NCI-H2171 treated with DMSO at 0.1 percent for 48 hours (cell line): ENCODE results near the gene CYP51A1.
"Not testable (repeated sequence)": the region's sequence is repeated elsewhere in the genome, so short reads cannot be mapped to it uniquely, and the experiment has no call there.

Experiments
- DNase-seq: peaks from one replicate; lab custom pipeline; 2025; lab: John Stamatoyannopoulos, UW

The CYP51A1 gene

GRCh38 chr7:92131093-92131492, 3.2 kb downstream of the CYP51A1 start:
- DNase-seq, result no peak

DNA sequence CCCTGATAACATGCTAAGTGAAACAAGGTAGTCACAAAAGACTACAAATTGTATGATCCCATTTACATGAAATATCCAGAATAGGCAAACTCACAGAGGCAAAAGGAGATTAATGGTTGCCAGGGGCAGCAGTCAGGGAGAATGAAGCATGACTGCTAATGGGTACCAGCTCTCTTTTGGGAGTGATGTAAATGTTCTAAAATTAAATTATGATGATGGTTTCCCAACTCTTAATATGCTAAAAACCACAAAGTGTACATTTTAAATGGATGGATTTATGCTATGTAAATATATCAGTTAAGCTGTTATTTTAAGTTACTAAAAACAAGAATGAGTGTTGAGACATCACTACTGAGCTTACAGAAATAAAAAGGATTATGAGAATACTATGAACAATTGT, 12.6 kb downstream of the CYP51A1 start:
- DNase-seq, result no peak

DNA sequence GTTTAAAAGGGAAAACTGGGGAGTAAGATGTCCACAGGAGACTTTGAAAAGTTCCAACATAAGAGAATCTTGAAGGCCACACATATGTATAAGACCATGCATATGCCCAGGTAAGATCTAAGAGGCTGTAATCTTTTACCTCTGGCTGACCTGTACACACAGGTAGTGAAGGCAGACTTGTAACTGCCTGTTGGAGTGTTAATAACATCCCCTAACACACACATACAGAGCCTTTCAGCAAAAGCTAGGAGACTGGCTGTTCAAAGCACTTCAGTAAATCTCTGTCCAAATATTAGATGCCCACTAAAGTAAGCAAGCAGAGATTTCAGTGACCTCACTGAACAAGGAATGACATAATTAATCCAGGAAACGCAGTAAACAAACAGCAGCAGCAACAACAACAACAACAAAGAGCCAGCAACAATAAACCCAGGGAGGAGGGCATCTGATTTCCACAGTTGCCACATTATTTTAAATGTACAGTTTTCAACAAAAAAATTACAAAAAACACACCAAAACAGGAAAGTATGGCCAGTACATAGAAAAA, 15.0 kb downstream of the CYP51A1 start:
- DNase-seq, result no peak

DNA sequence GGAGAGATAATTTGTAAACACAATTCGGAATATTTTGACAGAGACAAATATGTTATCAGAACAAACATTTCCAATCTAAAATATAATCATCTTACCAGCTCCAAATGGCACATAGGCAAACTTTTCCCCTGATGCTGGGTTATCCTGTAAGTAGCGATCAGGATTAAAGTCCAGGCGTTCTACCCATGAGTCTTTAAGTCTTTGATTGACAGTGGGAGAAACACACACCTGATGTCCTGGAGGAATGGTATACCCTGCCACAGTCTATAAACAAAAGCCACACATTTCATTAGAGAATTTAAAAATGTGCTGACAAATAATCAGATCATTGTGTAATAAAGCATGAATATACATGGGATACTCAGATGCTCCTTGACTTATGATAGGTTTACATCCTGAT, 17.3 kb downstream of the CYP51A1 start:
- no peak for DNase-seq

DNA sequence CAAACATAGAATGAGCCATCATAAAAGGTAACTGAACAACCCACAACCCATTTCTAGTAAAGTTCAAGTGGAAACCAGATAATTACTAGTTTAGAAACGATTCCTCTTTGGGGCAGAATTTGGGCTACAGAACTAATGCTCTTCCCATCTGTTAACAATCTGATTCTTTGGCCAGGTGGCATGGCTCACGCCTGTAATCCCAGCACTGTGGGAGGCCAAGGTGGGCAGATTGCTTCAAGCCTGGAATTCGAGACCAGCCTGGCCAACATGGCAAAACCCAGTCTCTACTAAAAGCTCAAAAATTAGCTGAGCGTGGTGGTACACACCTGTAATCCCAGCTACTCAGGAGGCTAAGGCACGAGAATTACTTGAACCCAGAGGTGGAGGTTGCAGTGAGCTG, 18.5 kb downstream of the CYP51A1 start:
- DNase-seq, result peak; percentile 71

- no peak for DNase-seq
Measured at GRCh38 chr7:92110857-92111256, 23.4 kb downstream of the CYP51A1 start.

GRCh38 chr7:92108821-92109220, 25.5 kb downstream of the CYP51A1 start:
- DNase-seq, result no peak

- not testable (repeated sequence) for DNase-seq
Measured at GRCh38 chr7:92102862-92103261, 31.4 kb downstream of the CYP51A1 start.

DNA sequence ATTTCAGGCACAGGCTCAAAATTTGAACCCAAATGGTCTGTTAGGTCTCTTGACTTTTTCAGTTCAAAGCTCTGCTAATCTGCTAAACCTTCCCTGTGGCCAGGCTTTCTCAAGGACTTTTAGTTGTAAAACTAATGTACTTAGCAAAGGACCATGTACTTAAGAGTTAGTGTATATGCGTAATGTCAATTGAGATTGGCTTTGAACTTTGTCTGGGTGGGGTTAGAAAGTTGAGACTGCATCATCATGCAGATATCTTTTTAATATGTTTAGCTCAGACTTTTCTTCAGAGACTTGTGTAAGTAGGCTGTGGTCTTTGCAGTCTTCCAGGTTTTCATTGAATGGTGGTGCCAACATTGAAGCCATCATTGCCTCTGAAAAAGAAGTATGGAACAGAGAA, 33.7 kb downstream of the CYP51A1 start:
- no peak for DNase-seq

- no peak for DNase-seq
Measured at GRCh38 chr7:92095380-92095779, 38.9 kb downstream of the CYP51A1 start.

- DNase-seq, result no peak
Measured at GRCh38 chr7:92092210-92092609, 42.1 kb downstream of the CYP51A1 start.

- no peak for DNase-seq
Measured at GRCh38 chr7:92088266-92088665, 46.0 kb downstream of the CYP51A1 start.

- not testable (repeated sequence) for DNase-seq
Measured at GRCh38 chr7:92083922-92084321, 50.4 kb downstream of the CYP51A1 start.

DNA sequence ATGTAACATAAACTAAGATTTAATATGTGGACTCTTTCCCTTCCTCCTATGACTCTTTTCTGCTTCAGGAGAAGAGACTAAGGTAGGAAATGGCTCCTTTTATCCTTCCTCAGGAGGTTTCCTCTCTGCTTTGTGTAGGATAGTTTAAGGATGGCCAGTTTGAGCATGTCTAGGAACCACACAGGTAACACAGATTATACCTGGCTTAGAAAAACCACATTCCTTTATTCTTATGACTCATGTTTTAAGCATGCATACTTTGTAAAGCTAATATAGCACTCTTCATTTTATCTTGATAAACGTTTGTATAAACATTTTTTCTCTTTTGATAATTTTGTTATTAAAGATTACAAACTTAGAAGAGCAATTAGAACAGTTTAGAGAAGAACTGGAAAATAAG, 57.8 kb downstream of the CYP51A1 start:
- DNase-seq, result no peak

- DNase-seq, result no peak
Measured at GRCh38 chr7:92075455-92076158, 58.7 kb downstream of the CYP51A1 start.

- no peak for DNase-seq
Measured at GRCh38 chr7:92072708-92073107, 61.6 kb downstream of the CYP51A1 start.

DNA sequence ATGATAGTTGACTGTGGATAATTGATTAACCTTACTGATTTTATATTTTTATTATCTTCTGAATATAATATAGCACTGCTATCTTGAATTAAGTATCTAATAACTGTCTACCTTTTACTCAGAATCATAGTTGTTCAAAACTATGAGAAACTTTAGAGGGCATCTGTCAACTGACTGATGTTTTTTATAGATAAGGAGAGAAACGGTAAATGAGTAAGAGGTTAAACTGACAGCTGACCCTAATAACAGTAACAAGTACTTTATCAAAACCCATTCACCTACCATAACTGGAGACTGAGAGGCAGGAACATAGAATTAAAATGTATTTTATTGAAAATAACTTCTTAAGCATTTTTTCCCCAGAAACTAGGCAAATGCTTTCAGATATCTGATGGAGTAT, 62.2 kb downstream of the CYP51A1 start:
- no peak for DNase-seq

DNA sequence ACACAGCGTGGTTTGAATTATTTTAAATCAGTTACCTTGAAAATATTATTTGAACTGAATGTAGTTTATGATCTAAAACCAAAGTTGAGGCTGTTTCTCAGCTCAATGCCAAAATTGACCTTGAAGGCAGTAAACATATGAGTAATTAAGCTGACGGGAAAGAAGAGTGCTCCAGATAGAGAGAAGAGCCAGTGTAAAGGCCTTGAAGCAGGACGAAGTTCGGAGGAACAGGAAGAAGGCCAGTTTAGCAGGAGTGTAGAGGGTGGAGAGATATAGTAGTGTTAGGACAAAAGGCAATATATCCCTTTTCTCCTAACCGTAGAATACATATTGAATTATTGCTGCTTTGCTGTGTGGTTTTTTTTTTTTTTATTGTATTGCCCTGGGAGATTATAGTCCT, 63.2 kb downstream of the CYP51A1 start:
- no peak for DNase-seq

DNA sequence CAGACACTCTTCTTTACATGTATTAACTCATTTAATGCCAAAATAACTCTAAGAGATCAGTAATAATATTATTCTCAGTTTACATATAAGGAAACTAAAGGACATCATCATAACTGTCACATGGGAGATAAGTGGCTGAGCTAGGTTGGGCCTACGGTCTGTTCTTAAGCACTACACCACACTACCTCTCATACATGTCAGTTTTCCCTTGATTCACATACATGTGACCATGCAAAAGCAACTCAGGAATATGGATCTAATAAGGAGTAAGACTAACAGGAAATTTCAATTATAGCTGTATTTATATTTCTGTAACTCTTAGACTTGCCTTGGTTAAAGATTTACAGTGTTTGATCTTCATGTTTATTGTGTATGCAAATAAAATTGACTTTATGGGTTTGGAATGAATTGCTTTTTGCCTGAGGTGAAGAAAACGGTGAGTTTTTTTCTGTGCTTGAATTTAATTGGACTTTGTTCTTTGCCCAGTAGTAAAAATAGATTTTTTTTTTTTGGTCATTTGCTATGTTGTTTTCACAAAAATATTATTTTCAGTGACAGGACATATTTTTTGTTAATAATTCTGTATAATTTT, 69.7 kb downstream of the CYP51A1 start:
- DNase-seq, result no peak
